HG03432 (cell line): Measurements from ENCODE around the gene THOC7.
A peak's percentile ranks its signal among the peaks of the same experiment; 100 is the strongest.

Experiments used
- ATAC-seq: cut with Tn5 transposase; IDR thresholded peaks from one replicate; pipeline ENCODE4 v1.9.1; 2021; ENCODE audit warnings: mild to moderate bottlenecking, moderate library complexity; ENCODE audit not compliant: unreplicated experiment

The THOC7 gene

GRCh38 chr3:63863150-63864007 is at the start of gene THOC7, which contains the start of gene ATXN7:
Gene THOC7, minus strand, starts transcription at chr3:63863805. Its CDS starts 15 bp downstream, at chr3:63863790.
Gene ATXN7, plus strand, starts transcription at chr3:63863867. Its CDS starts 48,732 bp downstream, at chr3:63912599.
- peak; percentile 77 for ATAC-seq

GRCh38 chr3:63912768-63913588 is 49.4 kb upstream of the THOC7 start:
- ATAC-seq: peak; percentile 18

- peak; percentile 80 for ATAC-seq
Measured at GRCh38 chr3:63911873-63912767, 48.5 kb upstream of the THOC7 start, which contains the start of gene SCAANT1. Gene SCAANT1, minus strand, starts transcription at chr3:63912383.

GRCh38 chr3:63911509-63911872 is 47.9 kb upstream of the THOC7 start:
- ATAC-seq: no peak

GRCh38 chr3:63910891-63911290 is 47.3 kb upstream of the THOC7 start:
- ATAC-seq: no peak

GRCh38 chr3:63910001-63910400 is 46.4 kb upstream of the THOC7 start:
- no peak for ATAC-seq

GRCh38 chr3:63909431-63909830 is 45.8 kb upstream of the THOC7 start:
- ATAC-seq: no peak

- no peak for ATAC-seq
Measured at GRCh38 chr3:63908776-63909175, 45.2 kb upstream of the THOC7 start.

GRCh38 chr3:63908081-63908736 is 44.6 kb upstream of the THOC7 start:
- ATAC-seq: no peak

GRCh38 chr3:63905731-63906620 is 42.4 kb upstream of the THOC7 start:
- no peak for ATAC-seq

GRCh38 chr3:63900459-63900858 is 36.9 kb upstream of the THOC7 start:
- ATAC-seq: no peak

GRCh38 chr3:63900010-63900409 is 36.4 kb upstream of the THOC7 start:
- no peak for ATAC-seq

GRCh38 chr3:63896332-63897030 is 32.9 kb upstream of the THOC7 start:
- peak; percentile 76 for ATAC-seq

GRCh38 chr3:63895422-63896189 is 32.0 kb upstream of the THOC7 start:
- ATAC-seq: peak; percentile 35

- no peak for ATAC-seq
Measured at GRCh38 chr3:63892773-63893352, 29.3 kb upstream of the THOC7 start.

GRCh38 chr3:63891518-63891917 is 27.9 kb upstream of the THOC7 start:
- ATAC-seq: no peak

GRCh38 chr3:63886858-63887257 is 23.3 kb upstream of the THOC7 start:
- ATAC-seq: no peak
